HG03095 (cell line): ENCODE data around the gene SLC25A31.

ENCODE experiments used
- ATAC-seq: cut with Tn5 transposase; IDR thresholded peaks from one replicate; pipeline ENCODE4 v1.9.1; 2021; ENCODE audit warnings: moderate library complexity; ENCODE audit not compliant: unreplicated experiment

SLC25A31 gene

GRCh38 chr4:127730142-127730913 lies at the start of gene SLC25A31:
Gene SLC25A31 (plus strand): TSS chr4:127730400. CDS start chr4:127730546, 146 bp downstream.
- ATAC-seq: no peak

GRCh38 chr4:127685292-127685691 lies 44.9 kb upstream of the SLC25A31 start:
- ATAC-seq: no peak

DNA sequence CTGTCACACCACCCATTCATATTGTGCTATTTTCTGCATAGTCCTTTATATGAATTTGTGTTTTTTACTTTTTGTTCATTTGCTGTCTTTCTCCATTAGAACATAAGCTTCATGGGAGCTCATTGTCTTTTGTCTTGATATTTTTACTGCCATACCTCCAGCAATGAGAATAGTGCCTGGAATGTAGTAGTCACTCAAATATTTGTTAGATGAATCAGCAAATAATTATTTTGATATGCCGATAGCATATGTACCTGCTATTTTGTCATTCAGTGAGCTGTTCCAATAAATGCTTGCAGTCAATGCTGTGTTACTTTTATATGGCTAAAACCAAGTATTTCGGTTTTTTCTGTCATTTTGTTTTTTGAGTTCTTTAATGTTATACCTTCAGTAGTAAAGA lies 43.5 kb upstream of the SLC25A31 start:
- no peak for ATAC-seq

GRCh38 chr4:127687580-127687979 lies 42.6 kb upstream of the SLC25A31 start:
- no peak for ATAC-seq

- ATAC-seq: peak; percentile 100
Observed at GRCh38 chr4:127698789-127699200, 31.4 kb upstream of the SLC25A31 start.

DNA sequence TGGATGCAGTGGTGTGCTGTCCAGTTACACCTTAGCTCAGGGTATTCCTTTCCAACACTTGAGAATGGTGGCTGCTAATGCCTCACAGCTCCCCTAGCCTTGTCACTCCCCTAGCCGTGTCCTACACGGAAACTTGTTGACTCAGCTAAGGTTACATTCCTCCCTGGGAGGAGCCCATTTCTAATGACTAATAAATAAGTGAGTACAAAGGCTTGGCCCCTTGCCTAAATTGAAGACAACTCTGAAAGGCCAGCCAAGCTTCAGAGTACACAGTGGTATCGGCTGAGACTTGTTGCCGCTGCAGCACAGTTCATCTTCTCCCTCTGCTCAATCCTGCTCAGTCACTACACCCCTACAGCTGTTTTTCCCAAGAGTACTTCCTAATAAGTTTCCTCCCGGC lies 21.2 kb upstream of the SLC25A31 start:
- ATAC-seq: no peak

- no peak for ATAC-seq
Observed at GRCh38 chr4:127709456-127709855, 20.7 kb upstream of the SLC25A31 start.

DNA sequence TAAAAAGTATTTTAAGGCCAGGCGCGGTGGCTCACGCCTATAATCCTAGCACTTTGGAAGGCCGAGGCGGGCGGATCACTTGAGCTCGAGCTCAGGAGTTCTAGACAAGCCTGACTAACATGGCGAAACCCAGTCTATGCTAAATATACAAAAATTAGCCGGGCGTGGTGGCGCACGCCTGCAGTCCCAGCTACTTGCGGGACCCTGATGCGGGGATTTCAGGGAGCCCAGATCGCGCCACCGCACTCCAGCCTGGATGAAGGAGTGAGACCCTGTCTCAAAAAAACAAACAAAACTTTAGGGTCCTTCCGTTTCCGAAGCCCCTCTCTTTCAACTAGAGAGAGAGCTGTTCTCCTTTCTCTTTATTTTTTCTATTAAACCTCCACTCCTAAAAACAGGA lies 1.2 kb downstream of the SLC25A31 start:
- ATAC-seq: no peak

GRCh38 chr4:127732623-127733328 lies 2.6 kb downstream of the SLC25A31 start:
- peak; percentile 54 for ATAC-seq

DNA sequence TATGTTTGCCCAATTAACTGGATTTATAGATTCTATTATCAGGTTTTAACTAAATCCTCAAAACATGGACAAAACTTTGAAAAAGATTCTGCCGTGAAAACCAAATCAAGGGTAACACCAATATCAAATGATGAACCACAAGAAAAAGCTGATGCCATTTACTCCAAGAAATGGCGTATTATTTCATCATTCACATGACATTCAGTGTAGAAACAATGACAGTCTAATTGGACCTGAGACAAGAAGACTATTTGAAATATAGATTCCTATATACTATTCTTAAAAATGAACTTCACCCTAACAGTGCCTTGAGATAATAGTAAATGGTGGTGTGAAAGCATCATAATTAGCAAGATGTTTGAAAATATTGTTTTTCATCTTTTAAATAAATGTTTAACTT lies 4.8 kb downstream of the SLC25A31 start:
- no peak for ATAC-seq

GRCh38 chr4:127737295-127737694 lies 7.1 kb downstream of the SLC25A31 start:
- no peak for ATAC-seq

- no peak for ATAC-seq
Observed at GRCh38 chr4:127741247-127741646, 11.0 kb downstream of the SLC25A31 start.

GRCh38 chr4:127747883-127748282 lies 17.7 kb downstream of the SLC25A31 start:
- no peak for ATAC-seq

- no peak for ATAC-seq
Observed at GRCh38 chr4:127748957-127749356, 18.8 kb downstream of the SLC25A31 start.

GRCh38 chr4:127756906-127757305 lies 26.7 kb downstream of the SLC25A31 start:
- no peak for ATAC-seq

GRCh38 chr4:127759228-127759820 lies 29.1 kb downstream of the SLC25A31 start:
- ATAC-seq: no peak

DNA sequence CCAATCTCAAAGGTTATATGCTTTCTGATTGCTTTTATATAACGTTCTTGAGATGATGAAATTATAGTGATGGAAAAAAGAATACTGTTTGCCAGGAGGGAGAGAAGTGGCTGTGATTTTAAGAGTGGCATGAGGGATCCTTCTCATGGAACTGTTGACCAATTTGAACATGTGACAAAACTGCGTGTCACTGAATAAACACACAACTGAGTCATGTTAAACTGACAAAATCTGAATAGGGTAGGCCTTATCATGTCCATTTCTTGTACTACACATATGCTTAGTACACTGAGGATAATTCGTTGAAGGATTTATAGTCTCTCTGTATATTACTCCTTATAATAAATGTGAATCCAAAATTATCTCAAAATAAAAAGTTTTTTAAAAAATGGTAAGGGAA lies 29.7 kb downstream of the SLC25A31 start:
- ATAC-seq: no peak

GRCh38 chr4:127771535-127772275 lies 41.5 kb downstream of the SLC25A31 start:
- ATAC-seq: no peak

DNA sequence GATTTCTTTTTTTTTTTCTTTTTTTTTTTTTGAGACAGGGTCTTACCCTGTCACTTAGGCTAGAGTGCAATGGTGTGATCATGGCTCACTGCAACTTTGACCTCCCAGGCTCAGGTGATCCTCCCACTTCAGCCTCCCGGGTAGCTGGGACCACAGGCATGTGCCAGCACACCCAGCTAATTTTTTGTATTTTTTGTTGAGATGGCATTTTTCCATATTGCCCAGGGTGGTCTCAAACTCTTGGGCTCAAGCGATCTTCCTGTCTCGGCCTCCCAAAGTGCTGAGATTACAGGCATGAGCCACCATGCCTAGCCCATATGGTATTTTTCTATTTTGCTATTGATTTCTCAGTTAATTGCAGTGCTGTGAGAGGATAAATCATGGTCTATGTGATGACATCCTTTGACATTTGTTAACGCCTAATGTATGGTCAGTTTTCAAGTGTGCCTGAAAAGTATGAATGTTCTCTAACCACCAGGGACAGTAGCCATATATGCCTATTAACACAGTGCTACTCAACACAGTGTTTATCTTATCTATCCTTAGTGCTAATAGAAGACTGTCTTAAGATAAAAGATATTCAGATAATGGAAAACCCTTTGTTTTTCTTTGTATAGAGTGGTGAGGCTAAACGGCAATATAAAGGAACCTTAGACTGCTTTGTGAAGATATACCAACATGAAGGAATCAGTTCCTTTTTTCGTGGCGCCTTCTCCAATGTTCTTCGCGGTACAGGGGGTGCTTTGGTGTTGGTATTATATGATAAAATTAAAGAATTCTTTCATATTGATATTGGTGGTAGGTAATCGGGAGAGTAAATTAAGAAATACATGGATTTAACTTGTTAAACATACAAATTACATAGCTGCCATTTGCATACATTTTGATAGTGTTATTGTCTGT lies 42.8 kb downstream of the SLC25A31 start:
- ATAC-seq: no peak

DNA sequence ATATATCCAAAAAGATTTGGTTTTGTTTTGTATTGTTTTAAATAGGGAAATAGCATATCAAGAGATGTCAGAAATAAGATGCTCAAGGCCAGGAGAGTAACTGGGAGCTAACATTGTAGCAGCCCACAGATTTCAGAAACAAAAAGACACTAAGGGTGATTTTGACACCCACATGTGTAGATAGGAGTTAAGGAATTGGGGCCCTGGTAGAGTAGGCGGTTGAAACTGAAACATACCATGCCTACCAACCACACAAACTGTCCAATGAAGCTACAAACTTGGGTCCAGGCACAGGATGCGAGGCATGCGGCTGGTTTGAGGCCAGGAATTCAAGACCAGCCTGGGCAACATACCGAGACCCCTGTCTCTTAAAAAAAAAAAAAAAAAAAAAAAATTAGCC lies 45.6 kb downstream of the SLC25A31 start:
- ATAC-seq: no peak
